IPS-15b (cell line): ENCODE data around the gene CNPY1.

Experiments
- H3K27me3 ChIP-seq: one replicate; pipeline ENCODE4 v1.6.1; 2013; ENCODE audit warnings: low read length; ENCODE audit not compliant: control insufficient read depth, insufficient read depth
- H3K36me3 ChIP-seq: one replicate; pipeline ENCODE4 v1.6.1; 2013; ENCODE audit warnings: low read length; ENCODE audit not compliant: control insufficient read depth, insufficient read depth
- H3K4me1 ChIP-seq: one replicate; pipeline ENCODE4 v1.6.1; 2013; ENCODE audit warnings: mild to moderate bottlenecking, low read length; ENCODE audit not compliant: control insufficient read depth, insufficient read depth
- H3K4me3 ChIP-seq: one replicate; pipeline ENCODE4 v1.5.1; 2013; ENCODE audit warnings: low read depth, low read length
- H3K9ac ChIP-seq: one replicate; pipeline ENCODE4 v1.6.1; 2013; ENCODE audit warnings: low read depth, mild to moderate bottlenecking, low read length
- H3K9me3 ChIP-seq: one replicate; pipeline ENCODE4 v1.6.1; 2013; ENCODE audit warnings: mild to moderate bottlenecking, low read length; ENCODE audit not compliant: control insufficient read depth, insufficient read depth

CNPY1 gene

GRCh38 chr7:155585951-155586350 lies 39.6 kb upstream of the CNPY1 start:
- H3K9ac ChIP-seq, result no peak overlapping the region
- no peaks in the 10 kb centered on the region for H3K27me3 ChIP-seq
- no peaks in the 10 kb centered on the region for H3K9me3 ChIP-seq
- H3K36me3 ChIP-seq, result no peaks in the 10 kb centered on the region
- no peak overlapping the region for H3K4me3 ChIP-seq
- no peaks in the 10 kb centered on the region for H3K4me1 ChIP-seq

GRCh38 chr7:155585532-155585895 lies 39.2 kb upstream of the CNPY1 start:
- Histone ChIP-seq H3K27me3 (no peaks in the 10 kb centered on the region), H3K4me3 (no peak overlapping the region), H3K9me3 (no peaks in the 10 kb centered on the region), H3K36me3 (no peaks in the 10 kb centered on the region), H3K4me1 (no peaks in the 10 kb centered on the region), H3K9ac (no peak overlapping the region)

GRCh38 chr7:155584763-155585531 lies 38.6 kb upstream of the CNPY1 start:
- no peaks in the 10 kb centered on the region for H3K4me1 ChIP-seq
- no peak overlapping the region for H3K4me3 ChIP-seq
- no peaks in the 10 kb centered on the region for H3K9me3 ChIP-seq
- no peak overlapping the region for H3K9ac ChIP-seq
- H3K36me3 ChIP-seq, result no peaks in the 10 kb centered on the region
- no peaks in the 10 kb centered on the region for H3K27me3 ChIP-seq

GRCh38 chr7:155584261-155584660 lies 37.9 kb upstream of the CNPY1 start:
- Histone ChIP-seq H3K4me1 (no peaks in the 10 kb centered on the region), H3K27me3 (no peaks in the 10 kb centered on the region), H3K4me3 (no peak overlapping the region), H3K9ac (no peak overlapping the region), H3K36me3 (no peaks in the 10 kb centered on the region), H3K9me3 (no peaks in the 10 kb centered on the region)

GRCh38 chr7:155583636-155584035 lies 37.3 kb upstream of the CNPY1 start:
- Histone ChIP-seq H3K9me3 (no peaks in the 10 kb centered on the region), H3K4me1 (no peaks in the 10 kb centered on the region), H3K27me3 (no peaks in the 10 kb centered on the region), H3K4me3 (no peak overlapping the region), H3K36me3 (no peaks in the 10 kb centered on the region), H3K9ac (no peak overlapping the region)

- Histone ChIP-seq H3K4me1 (no peaks in the 10 kb centered on the region), H3K9me3 (no peaks in the 10 kb centered on the region), H3K4me3 (no peak overlapping the region), H3K27me3 (no peaks in the 10 kb centered on the region), H3K9ac (no peak overlapping the region), H3K36me3 (no peaks in the 10 kb centered on the region)
Observed at GRCh38 chr7:155581954-155582353, 35.6 kb upstream of the CNPY1 start.

- H3K9me3 ChIP-seq, result no peaks in the 10 kb centered on the region
- H3K4me1 ChIP-seq, result no peaks in the 10 kb centered on the region
- no peaks in the 10 kb centered on the region for H3K27me3 ChIP-seq
- no peak overlapping the region for H3K9ac ChIP-seq
- no peaks in the 10 kb centered on the region for H3K36me3 ChIP-seq
- no peak overlapping the region for H3K4me3 ChIP-seq
Observed at GRCh38 chr7:155581107-155581830, 34.9 kb upstream of the CNPY1 start.

GRCh38 chr7:155580367-155580766 lies 34.0 kb upstream of the CNPY1 start:
- H3K27me3 ChIP-seq, result no peaks in the 10 kb centered on the region
- no peak overlapping the region for H3K9ac ChIP-seq
- H3K36me3 ChIP-seq, result no peaks in the 10 kb centered on the region
- no peaks in the 10 kb centered on the region for H3K9me3 ChIP-seq
- H3K4me3 ChIP-seq, result no peak overlapping the region
- no peaks in the 10 kb centered on the region for H3K4me1 ChIP-seq

- H3K9me3 ChIP-seq, result no peaks in the 10 kb centered on the region
- H3K4me1 ChIP-seq, result no peaks in the 10 kb centered on the region
- H3K27me3 ChIP-seq, result no peaks in the 10 kb centered on the region
- no peak overlapping the region for H3K9ac ChIP-seq
- H3K36me3 ChIP-seq, result no peaks in the 10 kb centered on the region
- no peak overlapping the region for H3K4me3 ChIP-seq
Observed at GRCh38 chr7:155579565-155579964, 33.2 kb upstream of the CNPY1 start.

GRCh38 chr7:155578016-155578415 lies 31.7 kb upstream of the CNPY1 start:
- Histone ChIP-seq H3K9me3 (no peaks in the 10 kb centered on the region), H3K36me3 (no peaks in the 10 kb centered on the region), H3K9ac (no peak overlapping the region), H3K4me1 (no peaks in the 10 kb centered on the region), H3K27me3 (no peaks in the 10 kb centered on the region), H3K4me3 (no peak overlapping the region)

- Histone ChIP-seq H3K36me3 (no peaks in the 10 kb centered on the region), H3K4me3 (no peak overlapping the region), H3K9me3 (no peaks in the 10 kb centered on the region), H3K27me3 (no peaks in the 10 kb centered on the region), H3K4me1 (no peaks in the 10 kb centered on the region), H3K9ac (no peak overlapping the region)
Observed at GRCh38 chr7:155577509-155577905, 31.1 kb upstream of the CNPY1 start.

GRCh38 chr7:155576900-155577508 lies 30.6 kb upstream of the CNPY1 start:
- H3K9ac ChIP-seq, result no peak overlapping the region
- no peaks in the 10 kb centered on the region for H3K9me3 ChIP-seq
- no peaks in the 10 kb centered on the region for H3K4me1 ChIP-seq
- H3K36me3 ChIP-seq, result no peaks in the 10 kb centered on the region
- no peak overlapping the region for H3K4me3 ChIP-seq
- H3K27me3 ChIP-seq, result no peaks in the 10 kb centered on the region
